22Rv1 (cell line): ENCODE results near the gene ZNF629.
A peak's percentile ranks its signal among the peaks of the same experiment; 100 is the strongest.

Experiments used
- H3K27ac ChIP-seq: fragments of 450-650 bp; 2 replicates; pipeline ENCODE4 v1.5.1; 2017
- ZFX ChIP-seq: fragments of 450-650 bp; IDR thresholded peaks from 2 replicates; pipeline ENCODE4 v1.6.1; 2017; ENCODE audit warnings: antibody characterized with exemption, borderline replicate concordance
- TF ChIP-seq, protein P1 (sequence below): fragments of 450-650 bp; IDR thresholded peaks from 2 replicates; pipeline ENCODE4 v1.5.1; 2017; ENCODE audit warnings: mild to moderate bottlenecking

Gene ZNF629

GRCh38 chr16:30748634-30749445, 38.2 kb downstream of the ZNF629 start:
- TF ChIP-seq, protein P1, sequence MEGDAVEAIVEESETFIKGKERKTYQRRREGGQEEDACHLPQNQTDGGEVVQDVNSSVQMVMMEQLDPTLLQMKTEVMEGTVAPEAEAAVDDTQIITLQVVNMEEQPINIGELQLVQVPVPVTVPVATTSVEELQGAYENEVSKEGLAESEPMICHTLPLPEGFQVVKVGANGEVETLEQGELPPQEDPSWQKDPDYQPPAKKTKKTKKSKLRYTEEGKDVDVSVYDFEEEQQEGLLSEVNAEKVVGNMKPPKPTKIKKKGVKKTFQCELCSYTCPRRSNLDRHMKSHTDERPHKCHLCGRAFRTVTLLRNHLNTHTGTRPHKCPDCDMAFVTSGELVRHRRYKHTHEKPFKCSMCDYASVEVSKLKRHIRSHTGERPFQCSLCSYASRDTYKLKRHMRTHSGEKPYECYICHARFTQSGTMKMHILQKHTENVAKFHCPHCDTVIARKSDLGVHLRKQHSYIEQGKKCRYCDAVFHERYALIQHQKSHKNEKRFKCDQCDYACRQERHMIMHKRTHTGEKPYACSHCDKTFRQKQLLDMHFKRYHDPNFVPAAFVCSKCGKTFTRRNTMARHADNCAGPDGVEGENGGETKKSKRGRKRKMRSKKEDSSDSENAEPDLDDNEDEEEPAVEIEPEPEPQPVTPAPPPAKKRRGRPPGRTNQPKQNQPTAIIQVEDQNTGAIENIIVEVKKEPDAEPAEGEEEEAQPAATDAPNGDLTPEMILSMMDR: no peak
- no peak for TF ChIP-seq ZFX
- H3K27ac ChIP-seq: peak overlapping the region; percentile 85

- peak within 1 kb of the TSS; percentile 85 for H3K27ac ChIP-seq
These were observed 39.0 kb downstream of the ZNF629 start, which contains the start of gene PHKG2 for GRCh38 chr16:30747799-30748633. PHKG2 (plus strand) TSS chr16:30748425; CDS start chr16:30748821, 396 bp downstream.

DNA sequence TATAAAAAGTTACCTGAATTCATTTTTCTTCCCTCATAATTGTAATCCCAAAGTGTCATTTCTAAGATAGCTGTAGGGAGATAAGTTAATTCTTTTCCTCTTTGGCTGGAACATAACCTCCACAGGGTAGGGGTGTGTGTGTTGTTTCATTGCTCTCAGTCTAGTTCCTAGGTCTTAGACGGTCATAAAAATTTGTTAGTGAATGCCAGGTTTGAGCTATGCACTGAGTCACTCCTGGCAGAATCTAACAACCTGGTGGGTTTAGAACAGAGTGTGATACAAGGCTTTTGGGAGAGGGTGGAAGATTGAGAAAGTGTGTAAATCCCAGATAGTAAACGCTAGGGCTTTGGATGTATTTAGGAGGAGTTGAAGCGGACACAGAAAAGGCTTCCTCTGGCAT, 39.7 kb downstream of the ZNF629 start:
- peak overlapping the region; percentile 85 for H3K27ac ChIP-seq
- TF ChIP-seq, protein P1: no peak
- no peak for TF ChIP-seq ZFX

More at GRCh38 chr16:30747799-30748633, 39.0 kb downstream of the ZNF629 start, which contains the start of gene PHKG2:
- no peak for TF ChIP-seq ZFX
- TF ChIP-seq, protein P1: no peak

DNA sequence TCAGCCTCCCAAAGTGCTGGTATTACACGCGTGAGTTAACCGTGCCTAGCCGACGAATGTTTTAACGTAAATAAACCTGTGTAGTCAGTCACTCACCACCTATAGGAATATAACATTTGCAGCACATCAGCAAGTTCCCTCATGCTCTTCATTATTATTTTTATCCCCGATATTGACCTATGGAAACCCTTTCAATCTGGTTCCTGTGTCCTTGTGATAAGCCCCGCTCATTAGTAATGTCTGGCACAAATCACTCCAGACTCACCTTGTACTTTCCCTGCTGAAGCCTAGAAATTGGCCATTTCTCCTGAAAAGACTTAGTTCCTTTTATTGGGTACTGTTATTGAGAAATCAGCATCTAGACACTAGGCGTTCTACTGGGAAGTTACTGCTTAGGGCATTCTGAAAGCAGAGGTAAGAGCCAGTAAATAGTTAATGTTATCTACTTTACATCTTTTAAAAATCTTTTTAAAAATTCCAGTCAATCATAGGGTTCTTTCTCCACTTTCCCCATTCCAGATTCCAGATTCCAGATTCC, 40.3 kb downstream of the ZNF629 start:
- H3K27ac ChIP-seq: peak overlapping the region; percentile 85

GRCh38 chr16:30745082-30745481, 41.9 kb downstream of the ZNF629 start:
- peak overlapping the region; percentile 22; the same call in 1 of the 2 replicates for H3K27ac ChIP-seq
- no peak for TF ChIP-seq ZFX

More for the DNA sequence above, 40.3 kb downstream of the ZNF629 start:
- no peak for TF ChIP-seq ZFX
- TF ChIP-seq, protein P1: no peak

- TF ChIP-seq ZFX: no peak
- TF ChIP-seq, protein P1: no peak
- no peak overlapping the region for H3K27ac ChIP-seq
These were observed 42.8 kb downstream of the ZNF629 start for GRCh38 chr16:30744183-30744582.

GRCh38 chr16:30743716-30744115, 43.3 kb downstream of the ZNF629 start:
- no peak overlapping the region for H3K27ac ChIP-seq
- TF ChIP-seq, protein P1: no peak
- no peak for TF ChIP-seq ZFX
